Gastroesophageal sphincter (tissue), 3 donors: ENCODE data around the gene SEMA6B.

Source experiments
- CTCF ChIP-seq, 4 experiments: fragments of 200-600 bp in 2 of 4; fragments of 450-650 bp in 2 of 4; sonication (generic) in 1 of 4; IDR thresholded peaks; one replicate each; pipeline ENCODE4 v1.5.1; 2017 to 2019; ENCODE audit warnings: antibody characterized with exemption in 4 of 4, mild to moderate bottlenecking in 2 of 4, moderate library complexity in 2 of 4
- POLR2A ChIP-seq, 2 donors: fragments of 450-650 bp; IDR thresholded peaks; one replicate each; pipeline ENCODE4 v1.6.1; 2017; ENCODE audit warnings: antibody characterized with exemption in 2 of 2, mild to moderate bottlenecking in 2 of 2, moderate library complexity in 1 of 2
- POLR2AphosphoS5 ChIP-seq: sonication (generic); formaldehyde crosslinking; IDR thresholded peaks from one replicate; pipeline ENCODE4 v1.6.1; 2017; ENCODE audit warnings: antibody characterized with exemption

GRCh38 chr19:4525563-4526002 is 33.9 kb downstream of the SEMA6B start:
- no peak for TF ChIP-seq CTCF (IDR thresholded peaks at IDR 0.05)
- no peak for TF ChIP-seq POLR2A (IDR thresholded peaks at IDR 0.05)
- TF ChIP-seq POLR2AphosphoS5: no peak
